B cell (primary cell): ENCODE measurements around the gene NOXO1.

Experiments used
- CTCF ChIP-seq: fragments of 200-600 bp; IDR thresholded peaks from one replicate; pipeline ENCODE4 v1.8.0; 2022; ENCODE audit warnings: antibody characterized with exemption, mild to moderate bottlenecking
- EZH2 ChIP-seq: IDR thresholded peaks from 2 replicates; pipeline ENCODE4 v1.6.1; 2012; ENCODE audit warnings: borderline replicate concordance, low read depth, mild to moderate bottlenecking, moderate library complexity, low read length; ENCODE audit not compliant: insufficient read depth, poor library complexity, severe bottlenecking

GRCh38 chr16:1953734-1954133 lies 27.5 kb downstream of the NOXO1 start:
- TF ChIP-seq EZH2 (no peak), CTCF (no peak)
